Stimulated activated CD8-positive, alpha-beta memory T cell treated with anti-CD3 and anti-CD28 coated beads, Interleukin-12 subunit alpha, Interleukin-12 subunit beta, amount 100 ng/mL, for 24 hours (primary cell): ENCODE data around the gene MBP.

Source experiments
- DNase-seq: peaks from one replicate; pipeline ENCODE4 v3.0.0-alpha.2; 2020; ENCODE audit errors: extremely low read depth

The MBP gene

DNA sequence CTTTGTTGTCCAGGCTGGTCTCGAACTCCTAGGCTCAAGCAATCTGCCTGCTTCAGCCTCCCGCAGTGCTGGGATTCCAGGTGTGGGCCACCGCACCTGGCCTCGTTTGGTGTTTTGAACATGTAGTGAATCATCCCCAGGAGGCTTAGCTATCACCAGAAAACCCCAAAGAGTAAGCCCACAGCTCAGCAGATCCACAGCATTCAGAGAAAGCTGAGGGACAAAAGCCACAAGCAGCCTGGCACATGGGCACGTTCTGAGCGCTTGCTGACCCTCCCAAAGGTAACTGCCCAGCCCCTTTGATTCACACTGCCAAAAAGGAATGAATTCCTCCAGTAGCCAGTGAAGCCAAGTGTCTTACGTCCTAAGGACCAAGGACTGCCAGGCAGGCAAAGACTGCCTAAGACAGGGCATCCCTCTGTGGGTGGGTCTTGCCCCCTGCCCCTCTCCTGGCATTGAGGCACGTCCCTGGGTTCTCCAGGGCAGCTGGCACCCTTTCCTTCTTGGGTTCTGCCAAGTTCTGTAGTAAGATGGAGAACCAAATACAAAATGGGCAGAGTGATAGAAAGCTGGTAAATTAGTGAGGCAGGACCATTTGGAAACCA lies 31.7 kb downstream of the MBP start:
- no peak for DNase-seq

DNA sequence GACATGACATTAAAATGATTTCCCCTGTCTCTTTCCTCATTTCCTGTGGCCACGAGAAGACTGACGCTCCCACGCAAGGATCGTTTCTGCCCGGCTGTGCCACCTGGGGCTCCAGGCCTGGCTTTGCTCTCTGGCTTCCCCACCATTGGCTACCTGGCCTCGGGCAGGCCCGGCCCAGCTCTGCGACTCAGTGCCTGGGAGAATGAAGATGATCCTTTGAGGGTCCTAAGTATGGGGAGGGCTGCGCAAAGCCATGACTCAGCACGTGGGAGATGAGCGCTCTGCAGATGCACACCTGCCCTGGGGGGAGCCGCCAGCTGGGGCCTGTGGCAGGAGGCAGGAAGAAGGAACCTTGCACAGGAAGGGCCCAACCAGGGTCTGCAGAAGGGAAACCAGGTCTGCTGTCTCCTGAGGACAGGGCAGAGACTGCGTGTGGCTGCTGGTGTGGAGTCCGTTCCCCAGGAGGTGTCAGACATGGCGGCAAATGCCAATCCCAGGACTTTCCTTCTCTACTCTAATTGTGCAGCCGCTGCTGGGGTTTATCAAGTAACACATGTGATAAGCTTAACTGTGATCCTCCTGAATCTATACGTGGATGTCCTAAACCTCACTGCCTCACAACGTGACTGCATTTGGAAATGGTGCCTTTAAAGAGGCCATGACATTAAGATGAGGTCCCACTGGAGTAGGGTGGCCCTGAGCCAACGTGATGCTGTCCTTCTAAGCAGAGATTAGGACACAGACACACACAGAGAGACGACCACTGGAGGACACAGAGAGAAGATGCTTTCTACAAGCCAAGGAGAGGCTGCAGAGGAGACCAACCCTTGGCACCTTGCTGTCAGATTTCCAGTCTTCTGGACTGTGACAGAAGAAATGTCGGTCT lies 32.9 kb downstream of the MBP start:
- DNase-seq = no peak

- DNase-seq = no peak
Observed at GRCh38 chr18:77098538-77099174, 33.9 kb downstream of the MBP start.

DNA sequence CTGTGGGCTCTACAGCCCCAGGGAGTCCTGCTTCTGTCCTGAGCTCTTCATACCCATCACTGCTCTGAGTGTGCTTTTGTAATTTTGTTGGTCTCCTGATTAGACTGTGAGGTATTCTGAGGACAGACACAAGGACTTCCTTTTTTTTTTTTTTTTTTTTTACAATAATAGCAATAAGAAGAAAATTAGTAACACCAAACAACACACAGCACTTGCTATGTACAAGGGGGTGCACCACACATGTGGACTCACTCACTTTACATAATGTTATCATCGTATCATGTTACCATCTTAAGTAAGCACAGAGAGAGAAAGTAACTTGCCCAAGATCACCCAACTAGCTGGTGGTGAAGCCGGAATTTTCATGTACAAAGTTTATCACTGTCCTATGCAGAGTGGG lies 34.6 kb downstream of the MBP start:
- no peak for DNase-seq

- no peak for DNase-seq
Observed at GRCh38 chr18:77096936-77097886, 35.4 kb downstream of the MBP start.

GRCh38 chr18:77095391-77096371 lies 36.9 kb downstream of the MBP start:
- no peak for DNase-seq

DNA sequence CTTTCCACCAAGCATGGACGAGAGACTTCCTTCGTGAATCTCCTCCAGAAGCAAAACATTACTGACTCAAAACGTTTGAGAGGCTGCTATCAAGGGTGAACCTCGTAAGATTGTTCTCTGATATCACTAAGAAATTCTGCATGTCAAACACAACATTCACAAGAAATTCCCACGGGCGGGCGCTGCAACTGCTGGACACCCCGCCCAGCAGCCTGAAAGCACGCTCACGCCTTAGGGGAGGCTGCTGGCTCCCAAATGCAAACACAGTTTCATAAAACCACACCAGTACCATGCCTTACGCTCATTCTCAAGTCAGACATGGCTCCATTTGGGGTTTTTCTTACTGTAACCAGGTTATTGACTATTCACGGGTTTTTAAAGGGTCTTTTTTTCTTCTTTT lies 39.0 kb downstream of the MBP start:
- no peak for DNase-seq

DNA sequence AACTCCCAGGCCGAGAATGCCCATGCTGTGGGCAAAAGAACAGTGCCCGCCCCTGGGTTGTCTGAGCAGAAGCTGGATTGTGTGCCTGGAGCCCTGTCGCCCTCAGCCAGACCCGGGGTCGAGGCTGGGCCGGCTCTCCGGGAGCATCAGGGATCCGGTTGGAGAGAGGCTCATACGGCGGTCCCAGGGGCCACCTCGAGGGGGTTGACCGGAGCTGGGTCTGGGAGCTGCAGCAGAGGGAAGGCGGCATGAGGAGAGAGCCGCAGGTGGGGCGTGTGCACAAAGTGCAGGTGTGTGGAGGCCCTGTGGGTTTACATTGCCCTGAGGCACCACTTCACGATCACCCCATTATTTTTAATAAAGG lies 39.5 kb downstream of the MBP start:
- DNase-seq = no peak

GRCh38 chr18:77092104-77093066 lies 40.2 kb downstream of the MBP start:
- no peak for DNase-seq

DNA sequence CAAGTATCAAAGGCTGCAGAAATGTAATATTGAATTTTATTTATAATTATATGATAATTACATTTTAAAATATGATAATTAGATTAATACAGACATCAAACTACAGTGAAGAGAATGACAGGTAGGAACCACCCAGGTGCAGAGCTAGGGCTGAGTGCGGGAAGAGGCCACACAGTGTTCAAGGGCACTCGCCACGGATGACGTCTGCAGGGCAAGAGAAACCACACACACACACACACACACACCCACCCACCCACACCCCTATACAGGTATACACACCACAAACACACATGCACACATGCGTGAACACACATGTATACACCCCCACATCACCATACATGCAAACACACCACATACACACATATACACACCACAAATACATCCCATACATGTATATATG lies 41.2 kb downstream of the MBP start:
- no peak for DNase-seq

- DNase-seq = no peak
Observed at GRCh38 chr18:77090546-77091174, 41.9 kb downstream of the MBP start.

- DNase-seq = no peak
Observed at GRCh38 chr18:77089723-77090285, 42.8 kb downstream of the MBP start.

DNA sequence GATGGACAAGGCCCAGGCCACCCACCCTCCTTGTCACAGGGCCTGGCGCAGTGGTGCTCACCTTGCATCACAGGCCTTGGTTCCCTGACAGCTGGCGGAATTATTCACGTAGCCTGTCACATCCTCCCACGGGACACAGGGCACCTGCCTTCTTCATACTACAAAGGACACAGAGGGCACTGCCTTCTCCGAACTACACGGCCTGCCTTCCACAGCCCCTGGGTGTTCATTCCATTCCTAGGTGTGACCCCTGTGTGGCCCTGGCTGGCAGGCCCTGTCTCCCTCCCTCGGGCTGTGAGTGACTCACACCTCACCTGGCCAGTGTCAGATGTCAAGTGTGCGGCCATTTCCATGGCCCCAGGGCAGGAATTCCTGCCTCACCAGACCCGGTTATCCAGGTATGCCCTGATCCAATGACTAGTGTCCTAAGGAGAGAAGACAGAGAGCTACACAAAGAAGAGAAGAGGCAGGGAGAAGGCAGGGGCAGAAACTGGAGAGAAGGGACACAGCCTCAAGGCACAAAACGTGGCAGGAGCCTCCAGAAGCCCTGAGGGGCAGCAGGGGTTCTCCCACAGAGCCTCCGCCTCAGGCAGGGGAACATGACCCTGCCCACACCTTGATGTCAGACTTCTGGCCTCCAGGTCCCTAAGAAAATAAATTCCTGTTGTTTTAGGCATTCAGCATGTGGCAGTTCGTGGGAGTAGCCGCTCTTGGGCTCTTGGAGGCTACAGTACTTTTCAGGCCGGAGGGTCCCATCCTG lies 43.4 kb downstream of the MBP start:
- DNase-seq = no peak

GRCh38 chr18:77087393-77088141 lies 45.0 kb downstream of the MBP start:
- DNase-seq = no peak

- no peak for DNase-seq
Observed at GRCh38 chr18:77086656-77087392, 45.8 kb downstream of the MBP start.

GRCh38 chr18:77086034-77086433 lies 46.5 kb downstream of the MBP start:
- no peak for DNase-seq

GRCh38 chr18:77084688-77085035 lies 47.9 kb downstream of the MBP start:
- DNase-seq = no peak
